Suprapubic skin (tissue), 4 donors: Measurements from ENCODE around the gene AGAP1. TPM values are rescaled to one million over a fixed set of nuclear protein-coding genes. Genes with fewer than 3 reads are reported as not detected.

Experiments used
- DNase-seq, 2 donors: peaks; one replicate each; pipeline ENCODE4 v3.0.0-alpha.2; 2019; ENCODE audit warnings: low spot score in 2 of 2
- H3K27ac ChIP-seq: fragments of 200-600 bp; sonication (generic); one replicate; pipeline ENCODE4 v1.5.1; 2019
- H3K27me3 ChIP-seq: fragments of 200-600 bp; sonication (generic); one replicate; pipeline ENCODE4 v1.5.1; 2019
- H3K36me3 ChIP-seq: fragments of 200-600 bp; sonication (generic); one replicate; pipeline ENCODE4 v1.5.1; 2019
- H3K4me1 ChIP-seq: fragments of 200-600 bp; sonication (generic); one replicate; pipeline ENCODE4 v1.5.1; 2019
- H3K4me3 ChIP-seq: fragments of 200-600 bp; sonication (generic); one replicate; pipeline ENCODE4 v1.5.1; 2019; ENCODE audit warnings: mild to moderate bottlenecking
- H3K9me3 ChIP-seq: fragments of 200-600 bp; sonication (generic); one replicate; pipeline ENCODE4 v1.5.1; 2019
- CTCF ChIP-seq, 2 donors: fragments of 200-600 bp in 1 of 2; fragments of 450-650 bp in 1 of 2; sonication (generic) in 1 of 2; IDR thresholded peaks; one replicate each; pipeline ENCODE4 v1.5.1; 2016 to 2019; ENCODE audit warnings: antibody characterized with exemption in 2 of 2, mild to moderate bottlenecking in 1 of 2, moderate library complexity in 1 of 2
- EP300 ChIP-seq: sonication (generic); formaldehyde crosslinking; IDR thresholded peaks from one replicate; pipeline ENCODE4 v1.6.1; 2017; ENCODE audit warnings: antibody characterized with exemption
- POLR2A ChIP-seq, 2 donors: fragments of 450-650 bp; IDR thresholded peaks; one replicate each; pipeline ENCODE4 v1.6.1; 2017; ENCODE audit warnings: antibody characterized with exemption in 2 of 2, mild to moderate bottlenecking in 2 of 2, moderate library complexity in 2 of 2
- POLR2AphosphoS5 ChIP-seq, 3 donors: sonication (generic); formaldehyde crosslinking; IDR thresholded peaks; one replicate each; pipeline ENCODE4 v1.6.1; 2017; ENCODE audit warnings: antibody characterized with exemption in 3 of 3
- WGBS: methylation state at CpG from one replicate; pipeline ENCODE4 v1.1.5; 2018; 5-methylcytosine and 5-hydroxymethylcytosine counted together
- total RNA-seq, 4 donors: library from RNA; depleted of rRNA; stranded (reverse); fragments of >200 nt; gene quantifications; one replicate each; pipeline ENCODE4 v1.1.0, GENCODE V29; 2016

AGAP1 gene
- total RNA-seq, 4 donors from 2014 or later = 14.1 to 30.7 (median 19.4) TPM

- WGBS = 92% methylated on average over 10 of the region's 10 CpGs
- no peaks in the 10 kb centered on the region for H3K36me3 ChIP-seq
- H3K4me1 ChIP-seq = peaks cover 28% of the 10 kb centered on the region
- no peaks in the 10 kb centered on the region for H3K27me3 ChIP-seq
- peak overlapping the region; percentile 67 for H3K27ac ChIP-seq
- TF ChIP-seq EP300 (no peak), CTCF (IDR thresholded peaks at IDR 0.05) (no peak), POLR2AphosphoS5 (IDR thresholded peaks at IDR 0.05) (no peak), POLR2A (IDR thresholded peaks at IDR 0.05) (no peak)
- DNase-seq = no peak
- no peak overlapping the region for H3K4me3 ChIP-seq
- H3K9me3 ChIP-seq = no peaks in the 10 kb centered on the region
Measured at GRCh38 chr2:235703711-235704295, 210.0 kb downstream of the AGAP1 start.

- no peaks in the 10 kb centered on the region for H3K9me3 ChIP-seq
- H3K27me3 ChIP-seq = no peaks in the 10 kb centered on the region
- WGBS = 86% methylated on average over 8 of the region's 8 CpGs
- H3K27ac ChIP-seq = no peak overlapping the region
- H3K4me1 ChIP-seq = peaks cover 33% of the 10 kb centered on the region
- DNase-seq = no peak
- no peak overlapping the region for H3K4me3 ChIP-seq
- TF ChIP-seq POLR2A (IDR thresholded peaks at IDR 0.05) (no peak), POLR2AphosphoS5 (IDR thresholded peaks at IDR 0.05) (no peak), CTCF (IDR thresholded peaks at IDR 0.05) (no peak), EP300 (no peak)
- H3K36me3 ChIP-seq = peaks cover under 1% of the 10 kb centered on the region
Measured at GRCh38 chr2:235705296-235705695, 211.5 kb downstream of the AGAP1 start.

GRCh38 chr2:235706506-235706905, 212.7 kb downstream of the AGAP1 start:
- DNase-seq = no peak
- no peak overlapping the region for H3K4me3 ChIP-seq
- no peak for TF ChIP-seq POLR2A (IDR thresholded peaks at IDR 0.05)
- TF ChIP-seq POLR2AphosphoS5 (IDR thresholded peaks at IDR 0.05) = no peak
- no peak for TF ChIP-seq EP300
- no peak for TF ChIP-seq CTCF (IDR thresholded peaks at IDR 0.05)
- peaks cover 28% of the 10 kb centered on the region for H3K4me1 ChIP-seq
- H3K27ac ChIP-seq = no peak overlapping the region
- 84% methylated on average over 8 of the region's 8 CpGs for WGBS
- peaks cover 6% of the 10 kb centered on the region for H3K36me3 ChIP-seq
- H3K9me3 ChIP-seq = no peaks in the 10 kb centered on the region
- H3K27me3 ChIP-seq = no peaks in the 10 kb centered on the region

- TF ChIP-seq EP300 (no peak), CTCF (IDR thresholded peaks at IDR 0.05) (no peak), POLR2A (IDR thresholded peaks at IDR 0.05) (no peak), POLR2AphosphoS5 (IDR thresholded peaks at IDR 0.05) (no peak)
- no peaks in the 10 kb centered on the region for H3K9me3 ChIP-seq
- no peak overlapping the region for H3K27ac ChIP-seq
- H3K4me1 ChIP-seq = peaks cover 17% of the 10 kb centered on the region
- DNase-seq = no peak
- no peaks in the 10 kb centered on the region for H3K27me3 ChIP-seq
- H3K36me3 ChIP-seq = peaks cover 6% of the 10 kb centered on the region
- 91% methylated on average over 5 of the region's 18 CpGs for WGBS
- no peak overlapping the region for H3K4me3 ChIP-seq
Measured at GRCh38 chr2:235707411-235708096, 213.7 kb downstream of the AGAP1 start.

GRCh38 chr2:235709124-235709813, 215.4 kb downstream of the AGAP1 start:
- H3K36me3 ChIP-seq = peaks cover 6% of the 10 kb centered on the region
- DNase-seq = no peak
- H3K27ac ChIP-seq = peak overlapping the region; percentile 37
- H3K9me3 ChIP-seq = no peaks in the 10 kb centered on the region
- TF ChIP-seq EP300 (no peak), POLR2AphosphoS5 (IDR thresholded peaks at IDR 0.05) (no peak), CTCF (IDR thresholded peaks at IDR 0.05) (no peak), POLR2A (IDR thresholded peaks at IDR 0.05) (no peak)
- WGBS = 69% methylated on average over 13 of the region's 14 CpGs
- peaks cover 9% of the 10 kb centered on the region for H3K4me1 ChIP-seq
- no peaks in the 10 kb centered on the region for H3K27me3 ChIP-seq
- H3K4me3 ChIP-seq = no peak overlapping the region
